Astrocyte (in vitro differentiated cells and primary cell): Measurements from ENCODE around the gene HGFAC. TPM values are rescaled to one million over a fixed set of nuclear protein-coding genes. Genes with fewer than 3 reads are reported as not detected.
A peak's percentile ranks its signal among the peaks of the same experiment; 100 is the strongest.

Experiments
- DNase-seq: peaks from one replicate; pipeline ENCODE4 v3.0.0-alpha.2; 2010; ENCODE audit warnings: low read depth
- FAIRE-seq: peaks from 2 replicates; lab custom pipeline; 2011; peaks lifted over from hg19 to GRCh38; lab: Jason Lieb, UNC
- H2AFZ ChIP-seq: 2 replicates; pipeline ENCODE4 v1.6.0; 2012; ENCODE audit warnings: low read depth, low read length, inconsistent platforms
- H3K27ac ChIP-seq: 2 replicates; pipeline ENCODE4 v1.5.1; 2011; ENCODE audit warnings: low read depth, low read length, inconsistent platforms
- H3K27me3 ChIP-seq: 2 replicates; pipeline ENCODE4 v1.6.0; 2011; ENCODE audit warnings: low read length, inconsistent platforms; ENCODE audit not compliant: insufficient read depth
- H3K36me3 ChIP-seq: 2 replicates; pipeline ENCODE4 v1.5.1; 2011; ENCODE audit warnings: low read length, inconsistent platforms; ENCODE audit not compliant: insufficient read depth
- H3K4me1 ChIP-seq: 2 replicates; pipeline ENCODE4 v1.5.1; 2011; ENCODE audit warnings: low read length, inconsistent platforms; ENCODE audit not compliant: insufficient read depth
- H3K4me2 ChIP-seq: 2 replicates; pipeline ENCODE4 v1.6.0; 2012; ENCODE audit warnings: low read length, inconsistent platforms
- H3K4me3 ChIP-seq: 2 replicates; pipeline ENCODE4 v1.5.1; 2011; ENCODE audit warnings: low read depth, mild to moderate bottlenecking, low read length, inconsistent platforms; ENCODE audit not compliant: insufficient read depth
- H3K79me2 ChIP-seq: 2 replicates; pipeline ENCODE4 v1.6.0; 2012; ENCODE audit warnings: mild to moderate bottlenecking, low read length, inconsistent platforms; ENCODE audit not compliant: insufficient read depth
- H3K9ac ChIP-seq: 2 replicates; pipeline ENCODE4 v1.6.0; 2012; ENCODE audit warnings: mild to moderate bottlenecking, low read length, inconsistent platforms
- H3K9me3 ChIP-seq: 2 replicates; pipeline ENCODE4 v1.5.1; 2012; ENCODE audit warnings: low read depth, mild to moderate bottlenecking, low read length, inconsistent platforms; ENCODE audit not compliant: insufficient read depth
- H4K20me1 ChIP-seq: 2 replicates; pipeline ENCODE4 v1.6.0; 2012; ENCODE audit warnings: low read length, inconsistent platforms; ENCODE audit not compliant: insufficient read depth
- H3K27ac Mint-ChIP-seq: one replicate; pipeline ENCODE4 v1.8.0; 2021; ENCODE audit warnings: mild to moderate bottlenecking, mixed read lengths; ENCODE audit not compliant: unreplicated experiment
- H3K27me3 Mint-ChIP-seq: one replicate; pipeline ENCODE4 v1.8.0; 2021; ENCODE audit warnings: low read depth, mixed read lengths; ENCODE audit not compliant: unreplicated experiment
- H3K36me3 Mint-ChIP-seq: one replicate; pipeline ENCODE4 v1.8.0; 2021; ENCODE audit warnings: low read depth, mixed read lengths; ENCODE audit not compliant: unreplicated experiment
- H3K4me1 Mint-ChIP-seq: one replicate; pipeline ENCODE4 v1.8.0; 2021; ENCODE audit warnings: low read depth, mixed read lengths; ENCODE audit not compliant: unreplicated experiment
- H3K4me3 Mint-ChIP-seq: one replicate; pipeline ENCODE4 v1.8.0; 2021; ENCODE audit warnings: mild to moderate bottlenecking, moderate library complexity, mixed read lengths; ENCODE audit not compliant: unreplicated experiment
- H3K9me3 Mint-ChIP-seq: one replicate; pipeline ENCODE4 v1.8.0; 2021; ENCODE audit warnings: mild to moderate bottlenecking, mixed read lengths; ENCODE audit not compliant: unreplicated experiment
- EZH2 ChIP-seq: IDR thresholded peaks from 2 replicates; pipeline ENCODE4 v1.6.1; 2012; ENCODE audit warnings: mild to moderate bottlenecking, low read length, inconsistent platforms; ENCODE audit not compliant: insufficient read depth
- total RNA-seq: library from RNA; stranded (reverse); gene quantifications from 2 replicates; pipeline ENCODE4 v1.2.1, GENCODE V29; 2021
- TF ChIP-seq, protein P1 (sequence below): IDR thresholded peaks from 2 replicates; pipeline ENCODE4 v1.5.1; 2011; ENCODE audit warnings: low read depth, mild to moderate bottlenecking, inconsistent platforms, low read length, moderate library complexity; ENCODE audit not compliant: insufficient read depth

Gene HGFAC
- total RNA-seq, 1 donor from 2014 or later, result 0.52 TPM

DNA sequence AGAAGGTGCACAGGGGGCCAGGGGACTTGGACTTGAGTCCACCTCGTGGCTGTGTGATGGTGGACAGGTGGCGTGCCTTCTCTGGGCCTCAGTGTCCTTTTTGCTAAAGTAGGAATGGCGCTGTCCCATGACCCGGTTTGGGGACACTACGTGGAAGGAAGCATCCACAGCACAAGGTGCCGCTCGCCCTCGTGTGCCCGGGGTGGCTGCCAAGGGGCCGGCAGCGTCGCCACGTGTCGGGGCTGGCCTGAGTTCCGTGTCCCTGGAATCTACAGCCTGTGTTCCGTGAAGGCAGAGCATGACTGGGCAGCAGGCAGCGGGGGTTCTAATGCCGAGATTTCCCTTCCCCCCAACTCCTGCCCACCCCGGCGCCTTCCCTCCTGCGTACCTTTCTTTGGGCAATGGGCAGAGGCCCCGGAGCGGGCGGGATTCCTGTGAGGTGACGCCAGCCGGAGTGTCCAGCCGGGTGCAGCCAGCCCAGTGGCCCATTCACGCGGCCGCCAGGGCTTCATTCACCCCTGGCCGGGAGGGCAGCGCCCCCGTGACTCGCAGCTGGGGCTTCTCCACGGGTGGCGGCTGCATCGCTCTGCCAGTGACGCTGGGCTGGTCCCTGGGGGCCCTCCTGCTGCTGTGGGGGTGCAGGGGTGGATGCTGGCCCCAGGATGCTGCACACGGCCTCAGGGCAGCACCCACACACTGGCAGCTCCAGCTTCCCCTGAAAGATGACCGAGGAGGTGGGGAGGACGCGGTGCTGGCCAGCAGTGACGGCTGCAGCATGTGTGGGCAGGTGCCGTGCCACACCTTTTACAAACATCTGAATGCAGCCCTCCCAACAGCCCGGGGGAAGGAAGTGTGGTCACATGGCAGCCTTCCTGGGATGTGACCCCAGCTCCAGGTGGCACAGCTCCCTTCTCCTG, 42.5 kb downstream of the HGFAC start:
- Mint-ChIP-seq H3K36me3 (no peaks in the 10 kb centered on the region), H3K27me3 (peaks cover 28% of the 10 kb centered on the region), H3K27ac (no peak overlapping the region), H3K4me3 (no peak overlapping the region), H3K9me3 (no peaks in the 10 kb centered on the region), H3K4me1 (no peaks in the 10 kb centered on the region)
- Histone ChIP-seq H3K27me3 (peaks cover 6% of the 10 kb centered on the region), H2AFZ (no peak overlapping the region), H3K4me2 (peak overlapping the region; percentile 19), H4K20me1 (no peaks in the 10 kb centered on the region), H3K79me2 (no peaks in the 10 kb centered on the region), H3K4me3 (no peak overlapping the region), H3K9me3 (no peaks in the 10 kb centered on the region), H3K27ac (no peak overlapping the region), H3K36me3 (no peaks in the 10 kb centered on the region), H3K4me1 (peaks cover 10% of the 10 kb centered on the region), H3K9ac (no peak overlapping the region)
- DNase-seq, result no peak
- no peak for TF ChIP-seq EZH2
- TF ChIP-seq, protein P1, sequence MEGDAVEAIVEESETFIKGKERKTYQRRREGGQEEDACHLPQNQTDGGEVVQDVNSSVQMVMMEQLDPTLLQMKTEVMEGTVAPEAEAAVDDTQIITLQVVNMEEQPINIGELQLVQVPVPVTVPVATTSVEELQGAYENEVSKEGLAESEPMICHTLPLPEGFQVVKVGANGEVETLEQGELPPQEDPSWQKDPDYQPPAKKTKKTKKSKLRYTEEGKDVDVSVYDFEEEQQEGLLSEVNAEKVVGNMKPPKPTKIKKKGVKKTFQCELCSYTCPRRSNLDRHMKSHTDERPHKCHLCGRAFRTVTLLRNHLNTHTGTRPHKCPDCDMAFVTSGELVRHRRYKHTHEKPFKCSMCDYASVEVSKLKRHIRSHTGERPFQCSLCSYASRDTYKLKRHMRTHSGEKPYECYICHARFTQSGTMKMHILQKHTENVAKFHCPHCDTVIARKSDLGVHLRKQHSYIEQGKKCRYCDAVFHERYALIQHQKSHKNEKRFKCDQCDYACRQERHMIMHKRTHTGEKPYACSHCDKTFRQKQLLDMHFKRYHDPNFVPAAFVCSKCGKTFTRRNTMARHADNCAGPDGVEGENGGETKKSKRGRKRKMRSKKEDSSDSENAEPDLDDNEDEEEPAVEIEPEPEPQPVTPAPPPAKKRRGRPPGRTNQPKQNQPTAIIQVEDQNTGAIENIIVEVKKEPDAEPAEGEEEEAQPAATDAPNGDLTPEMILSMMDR, result no peak
- FAIRE-seq, result no peak

DNA sequence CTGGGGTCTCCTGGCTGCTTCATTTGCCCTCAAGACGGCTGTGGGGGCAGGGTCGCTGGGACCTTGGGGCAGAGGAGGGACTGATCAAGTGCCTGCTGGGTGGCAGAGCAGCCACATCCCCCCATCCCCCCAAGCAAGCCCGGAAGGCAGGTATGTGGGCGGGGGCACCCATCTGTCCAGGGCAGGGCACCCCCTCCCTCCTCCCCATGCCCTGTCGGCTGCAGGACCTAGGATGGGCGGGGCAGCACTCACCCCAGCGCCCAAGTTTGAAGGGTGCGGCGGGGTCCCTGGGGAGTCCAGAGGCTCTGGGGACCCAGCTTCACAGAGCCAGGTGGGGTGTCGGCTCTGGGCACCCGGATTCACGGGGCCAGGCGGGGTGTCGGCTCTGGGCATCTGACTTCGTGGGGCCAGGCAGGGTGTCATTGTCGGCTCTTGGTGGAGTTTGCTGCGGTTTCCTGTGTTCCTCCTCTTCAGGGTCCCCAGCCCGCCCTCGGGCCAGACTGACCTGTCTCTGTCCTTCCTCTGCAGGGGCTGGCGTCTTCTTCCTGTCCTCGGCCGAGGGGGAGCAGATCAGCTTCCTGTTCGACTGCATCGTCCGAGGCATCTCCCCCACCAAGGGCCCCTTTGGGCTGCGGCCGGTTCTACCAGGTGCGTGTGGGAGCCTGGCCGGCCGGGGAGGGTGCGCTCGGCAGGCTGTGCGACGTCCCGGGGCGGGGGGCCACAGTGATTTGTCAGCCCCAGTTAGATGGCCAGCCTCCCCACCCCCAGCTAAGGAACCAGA, 43.4 kb downstream of the HGFAC start:
- Histone ChIP-seq H3K9ac (no peak overlapping the region), H3K27me3 (peaks cover 6% of the 10 kb centered on the region), H2AFZ (no peak overlapping the region), H3K27ac (no peak overlapping the region), H4K20me1 (no peaks in the 10 kb centered on the region), H3K4me3 (no peak overlapping the region), H3K4me1 (peaks cover 10% of the 10 kb centered on the region), H3K4me2 (peak overlapping the region; percentile 5), H3K79me2 (no peaks in the 10 kb centered on the region), H3K36me3 (no peaks in the 10 kb centered on the region), H3K9me3 (no peaks in the 10 kb centered on the region)
- no peaks in the 10 kb centered on the region for H3K9me3 Mint-ChIP-seq
- H3K27me3 Mint-ChIP-seq, result peaks cover 28% of the 10 kb centered on the region
- no peak overlapping the region for H3K27ac Mint-ChIP-seq
- DNase-seq (no peak), FAIRE-seq (no peak)
- no peak overlapping the region for H3K4me3 Mint-ChIP-seq
- TF ChIP-seq, protein P1, result no peak
- no peak for TF ChIP-seq EZH2
- no peaks in the 10 kb centered on the region for H3K4me1 Mint-ChIP-seq
- no peaks in the 10 kb centered on the region for H3K36me3 Mint-ChIP-seq
